Measurements from ENCODE around the gene ARMCX5.
A peak's percentile ranks its signal among the peaks of the same experiment; 100 is the strongest.

Gene ARMCX5

DNA sequence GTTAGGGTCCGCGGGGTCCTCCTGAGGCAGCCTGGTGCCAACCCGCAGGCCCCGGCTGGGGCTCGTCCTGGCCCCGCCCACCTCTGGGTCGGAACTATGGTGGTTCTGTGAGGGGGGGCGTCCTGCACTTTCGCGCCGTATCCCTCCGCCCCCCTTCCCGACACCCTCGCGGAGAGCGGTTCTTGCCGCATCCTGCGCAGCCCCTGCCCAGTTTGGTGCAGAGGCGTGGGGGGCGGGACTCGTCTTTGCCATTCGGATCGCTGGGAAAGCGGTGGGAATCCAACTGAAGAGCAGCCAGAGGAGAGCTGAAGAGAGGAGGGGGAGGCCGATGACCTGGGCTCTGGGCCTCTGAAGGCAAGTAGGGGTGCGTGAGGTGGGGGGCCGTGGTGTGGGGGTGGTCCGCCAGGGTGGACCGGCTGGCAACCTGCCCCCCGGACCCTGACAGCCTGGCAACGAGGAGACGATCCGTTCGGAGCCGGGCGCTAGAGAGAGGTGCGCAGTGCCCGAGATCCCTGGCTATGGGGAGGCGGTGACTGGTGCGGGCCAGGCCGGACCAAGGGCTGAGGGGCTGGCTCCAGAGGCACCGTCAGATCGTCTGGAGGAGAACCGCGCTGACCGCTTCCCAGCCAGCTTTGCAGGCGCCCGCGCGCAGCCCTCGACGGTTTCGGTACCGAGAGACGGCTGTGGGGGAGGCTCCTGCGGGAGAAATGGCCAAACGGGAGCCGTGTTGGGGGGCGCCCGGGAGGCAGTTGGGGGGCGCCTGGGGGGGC lies 52.1 kb downstream of the ARMCX5 start, which contains the start of gene GPRASP1 (continued):
- TF ChIP-seq ZNF335 (tag by site-specific recombination; conservative IDR thresholded peaks at IDR 0.05) (0 out of 2 replicates have a peak, but pooled peaks have one; percentile 18), ZNF350 (tag by site-specific recombination; IDR thresholded peaks at IDR 0.05) (no peak), SCRT1 (tag by site-specific recombination; IDR thresholded peaks at IDR 0.05; ENCODE audit: borderline replicate concordance) (no peak), ZNF223 (tag by site-specific recombination; IDR thresholded peaks at IDR 0.05) (no peak), ZNF169 (tag by site-specific recombination; IDR thresholded peaks at IDR 0.05) (no peak), MYNN (tag by site-specific recombination; IDR thresholded peaks at IDR 0.05; ENCODE audit: borderline replicate concordance) (no peak), ZFP3 (tag by site-specific recombination; IDR thresholded peaks at IDR 0.05; ENCODE audit: low read depth) (no peak), ZNF302 (tag by site-specific recombination; IDR thresholded peaks at IDR 0.05; ENCODE audit: low read depth) (no peak), ZNF112 (tag by site-specific recombination; IDR thresholded peaks at IDR 0.05) (no peak), YY1 (tag by site-specific recombination; IDR thresholded peaks at IDR 0.05) (no peak), KLF16 (tag by site-specific recombination; IDR thresholded peaks at IDR 0.05) (no peak), ZNF600 (tag by site-specific recombination; IDR thresholded peaks at IDR 0.05) (no peak), ZNF596 (tag by site-specific recombination; IDR thresholded peaks at IDR 0.05) (no peak), ZNF561 (tag by site-specific recombination; IDR thresholded peaks at IDR 0.05; ENCODE audit: borderline replicate concordance) (no peak), IKZF3 (tag by site-specific recombination; IDR thresholded peaks at IDR 0.05) (no peak), KLF1 (tag by site-specific recombination; IDR thresholded peaks at IDR 0.05) (peak; percentile 18; the same call in 1 of the 2 replicates), ZNF202 (tag by site-specific recombination; IDR thresholded peaks at IDR 0.05; ENCODE audit: borderline replicate concordance) (no peak), ZNF140 (tag by site-specific recombination; IDR thresholded peaks at IDR 0.05) (no peak)
- TF ChIP-seq, protein P1, sequence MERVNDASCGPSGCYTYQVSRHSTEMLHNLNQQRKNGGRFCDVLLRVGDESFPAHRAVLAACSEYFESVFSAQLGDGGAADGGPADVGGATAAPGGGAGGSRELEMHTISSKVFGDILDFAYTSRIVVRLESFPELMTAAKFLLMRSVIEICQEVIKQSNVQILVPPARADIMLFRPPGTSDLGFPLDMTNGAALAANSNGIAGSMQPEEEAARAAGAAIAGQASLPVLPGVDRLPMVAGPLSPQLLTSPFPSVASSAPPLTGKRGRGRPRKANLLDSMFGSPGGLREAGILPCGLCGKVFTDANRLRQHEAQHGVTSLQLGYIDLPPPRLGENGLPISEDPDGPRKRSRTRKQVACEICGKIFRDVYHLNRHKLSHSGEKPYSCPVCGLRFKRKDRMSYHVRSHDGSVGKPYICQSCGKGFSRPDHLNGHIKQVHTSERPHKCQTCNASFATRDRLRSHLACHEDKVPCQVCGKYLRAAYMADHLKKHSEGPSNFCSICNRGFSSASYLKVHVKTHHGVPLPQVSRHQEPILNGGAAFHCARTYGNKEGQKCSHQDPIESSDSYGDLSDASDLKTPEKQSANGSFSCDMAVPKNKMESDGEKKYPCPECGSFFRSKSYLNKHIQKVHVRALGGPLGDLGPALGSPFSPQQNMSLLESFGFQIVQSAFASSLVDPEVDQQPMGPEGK (tag by site-specific recombination; IDR thresholded peaks at IDR 0.05), result no peak
- TF ChIP-seq, protein P2, sequence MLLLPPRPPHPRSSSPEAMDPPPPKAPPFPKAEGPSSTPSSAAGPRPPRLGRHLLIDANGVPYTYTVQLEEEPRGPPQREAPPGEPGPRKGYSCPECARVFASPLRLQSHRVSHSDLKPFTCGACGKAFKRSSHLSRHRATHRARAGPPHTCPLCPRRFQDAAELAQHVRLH (tag by site-specific recombination; IDR thresholded peaks at IDR 0.05), result no peak
- TF ChIP-seq, protein P3, sequence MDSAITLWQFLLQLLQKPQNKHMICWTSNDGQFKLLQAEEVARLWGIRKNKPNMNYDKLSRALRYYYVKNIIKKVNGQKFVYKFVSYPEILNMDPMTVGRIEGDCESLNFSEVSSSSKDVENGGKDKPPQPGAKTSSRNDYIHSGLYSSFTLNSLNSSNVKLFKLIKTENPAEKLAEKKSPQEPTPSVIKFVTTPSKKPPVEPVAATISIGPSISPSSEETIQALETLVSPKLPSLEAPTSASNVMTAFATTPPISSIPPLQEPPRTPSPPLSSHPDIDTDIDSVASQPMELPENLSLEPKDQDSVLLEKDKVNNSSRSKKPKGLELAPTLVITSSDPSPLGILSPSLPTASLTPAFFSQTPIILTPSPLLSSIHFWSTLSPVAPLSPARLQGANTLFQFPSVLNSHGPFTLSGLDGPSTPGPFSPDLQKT (IDR thresholded peaks at IDR 0.05; ENCODE audit: borderline replicate concordance, low read depth, low read length), result no peak
- TF ChIP-seq, protein P4, sequence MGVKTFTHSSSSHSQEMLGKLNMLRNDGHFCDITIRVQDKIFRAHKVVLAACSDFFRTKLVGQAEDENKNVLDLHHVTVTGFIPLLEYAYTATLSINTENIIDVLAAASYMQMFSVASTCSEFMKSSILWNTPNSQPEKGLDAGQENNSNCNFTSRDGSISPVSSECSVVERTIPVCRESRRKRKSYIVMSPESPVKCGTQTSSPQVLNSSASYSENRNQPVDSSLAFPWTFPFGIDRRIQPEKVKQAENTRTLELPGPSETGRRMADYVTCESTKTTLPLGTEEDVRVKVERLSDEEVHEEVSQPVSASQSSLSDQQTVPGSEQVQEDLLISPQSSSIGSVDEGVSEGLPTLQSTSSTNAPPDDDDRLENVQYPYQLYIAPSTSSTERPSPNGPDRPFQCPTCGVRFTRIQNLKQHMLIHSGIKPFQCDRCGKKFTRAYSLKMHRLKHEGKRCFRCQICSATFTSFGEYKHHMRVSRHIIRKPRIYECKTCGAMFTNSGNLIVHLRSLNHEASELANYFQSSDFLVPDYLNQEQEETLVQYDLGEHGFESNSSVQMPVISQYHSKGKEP (tag by site-specific recombination; IDR thresholded peaks at IDR 0.05), result no peak
- TF ChIP-seq, protein P5, sequence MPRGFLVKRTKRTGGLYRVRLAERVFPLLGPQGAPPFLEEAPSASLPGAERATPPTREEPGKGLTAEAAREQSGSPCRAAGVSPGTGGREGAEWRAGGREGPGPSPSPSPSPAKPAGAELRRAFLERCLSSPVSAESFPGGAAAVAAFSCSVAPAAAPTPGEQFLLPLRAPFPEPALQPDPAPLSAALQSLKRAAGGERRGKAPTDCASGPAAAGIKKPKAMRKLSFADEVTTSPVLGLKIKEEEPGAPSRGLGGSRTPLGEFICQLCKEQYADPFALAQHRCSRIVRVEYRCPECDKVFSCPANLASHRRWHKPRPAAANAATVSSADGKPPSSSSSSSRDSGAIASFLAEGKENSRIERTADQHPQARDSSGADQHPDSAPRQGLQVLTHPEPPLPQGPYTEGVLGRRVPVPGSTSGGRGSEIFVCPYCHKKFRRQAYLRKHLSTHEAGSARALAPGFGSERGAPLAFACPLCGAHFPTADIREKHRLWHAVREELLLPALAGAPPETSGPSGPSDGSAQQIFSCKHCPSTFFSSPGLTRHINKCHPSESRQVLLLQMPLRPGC (tag by site-specific recombination; IDR thresholded peaks at IDR 0.05), result no peak
- TF ChIP-seq, protein P6, sequence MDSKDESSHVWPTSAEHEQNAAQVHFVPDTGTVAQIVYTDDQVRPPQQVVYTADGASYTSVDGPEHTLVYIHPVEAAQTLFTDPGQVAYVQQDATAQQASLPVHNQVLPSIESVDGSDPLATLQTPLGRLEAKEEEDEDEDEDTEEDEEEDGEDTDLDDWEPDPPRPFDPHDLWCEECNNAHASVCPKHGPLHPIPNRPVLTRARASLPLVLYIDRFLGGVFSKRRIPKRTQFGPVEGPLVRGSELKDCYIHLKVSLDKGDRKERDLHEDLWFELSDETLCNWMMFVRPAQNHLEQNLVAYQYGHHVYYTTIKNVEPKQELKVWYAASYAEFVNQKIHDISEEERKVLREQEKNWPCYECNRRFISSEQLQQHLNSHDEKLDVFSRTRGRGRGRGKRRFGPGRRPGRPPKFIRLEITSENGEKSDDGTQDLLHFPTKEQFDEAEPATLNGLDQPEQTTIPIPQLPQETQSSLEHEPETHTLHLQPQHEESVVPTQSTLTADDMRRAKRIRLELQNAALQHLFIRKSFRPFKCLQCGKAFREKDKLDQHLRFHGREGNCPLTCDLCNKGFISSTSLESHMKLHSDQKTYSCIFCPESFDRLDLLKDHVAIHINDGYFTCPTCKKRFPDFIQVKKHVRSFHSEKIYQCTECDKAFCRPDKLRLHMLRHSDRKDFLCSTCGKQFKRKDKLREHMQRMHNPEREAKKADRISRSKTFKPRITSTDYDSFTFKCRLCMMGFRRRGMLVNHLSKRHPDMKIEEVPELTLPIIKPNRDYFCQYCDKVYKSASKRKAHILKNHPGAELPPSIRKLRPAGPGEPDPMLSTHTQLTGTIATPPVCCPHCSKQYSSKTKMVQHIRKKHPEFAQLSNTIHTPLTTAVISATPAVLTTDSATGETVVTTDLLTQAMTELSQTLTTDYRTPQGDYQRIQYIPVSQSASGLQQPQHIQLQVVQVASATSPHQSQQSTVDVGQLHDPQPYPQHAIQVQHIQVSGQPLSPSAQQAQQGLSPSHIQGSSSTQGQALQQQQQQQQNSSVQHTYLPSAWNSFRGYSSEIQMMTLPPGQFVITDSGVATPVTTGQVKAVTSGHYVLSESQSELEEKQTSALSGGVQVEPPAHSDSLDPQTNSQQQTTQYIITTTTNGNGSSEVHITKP (tag by site-specific recombination; IDR thresholded peaks at IDR 0.05), result peak; percentile 87
